H1 (cell line): Measurements from ENCODE around the gene CHMP1B. TPM values are rescaled to one million over a fixed set of nuclear protein-coding genes. Genes with fewer than 3 reads are reported as not detected.

Source experiments
- CBX5 ChIP-seq: fragments of 300-800, 300-1000 bp; sonication (generic); IDR thresholded peaks from 2 replicates; pipeline ENCODE4 v1.7.1; 2016; ENCODE audit warnings: antibody characterized with exemption, low read length, low read depth
- CBX8 ChIP-seq: fragments of 300-800, 300-1000 bp; sonication (generic); IDR thresholded peaks from 2 replicates; pipeline ENCODE4 v1.7.1; 2016; ENCODE audit warnings: low read depth, low read length, borderline replicate concordance
- CTBP2 ChIP-seq: IDR thresholded peaks from 2 replicates; pipeline ENCODE4 v1.7.0; 2011; ENCODE audit warnings: borderline replicate concordance, mild to moderate bottlenecking, moderate library complexity, mixed read lengths, low read length; ENCODE audit not compliant: insufficient read depth, insufficient read length
- EP300 ChIP-seq, 2 experiments: IDR thresholded peaks; 1 replicate in 1 of 2; 2 replicates in 1 of 2; pipeline ENCODE4 v1.6.1; 2011 to 2012; ENCODE audit warnings: low read depth in 2 of 2, low read length in 2 of 2, mild to moderate bottlenecking in 2 of 2, borderline replicate concordance in 1 of 2, inconsistent platforms in 1 of 2, moderate library complexity in 1 of 2
- FOSL1 ChIP-seq: IDR thresholded peaks from 2 replicates; pipeline ENCODE4 v1.6.1; 2011; ENCODE audit warnings: mild to moderate bottlenecking, low read depth, low read length, moderate library complexity; ENCODE audit not compliant: insufficient read depth
- MAFK ChIP-seq: IDR thresholded peaks from 2 replicates; pipeline ENCODE4 v1.6.1; 2012; ENCODE audit warnings: low read depth, mild to moderate bottlenecking, improper control_type of control experiment, low read length
- RAD21 ChIP-seq, 2 experiments: IDR thresholded peaks in 1 of 2; conservative IDR thresholded peaks in 1 of 2; 2 replicates each; pipeline ENCODE4 v1.6.1; 2011; ENCODE audit warnings: low read depth in 2 of 2, low read length in 2 of 2, improper control_type of control experiment in 1 of 2, inconsistent platforms in 1 of 2, mild to moderate bottlenecking in 1 of 2, moderate library complexity in 1 of 2
- SUZ12 ChIP-seq: fragments of 200-600 bp; sonication (generic); IDR thresholded peaks from 2 replicates; pipeline ENCODE4 v1.6.1; 2012; ENCODE audit warnings: mild to moderate bottlenecking, inconsistent platforms, low read length, moderate library complexity, mixed read lengths
- ZNF274 ChIP-seq: IDR thresholded peaks from 2 replicates; pipeline ENCODE4 v1.7.0; 2012; ENCODE audit warnings: low read length, borderline replicate concordance; ENCODE audit errors: extremely low read depth
- polyA plus RNA-seq, 7 experiments: library from polyadenylated mRNA; depleted of rRNA in 3 of 7; stranded (reverse) in 5 of 7; unstranded in 2 of 7; fragments of >200 nt in 5 of 7; fragments of 200-250 nt in 2 of 7; gene quantifications; 1 replicate in 5 of 7; 2 replicates in 1 of 7; 4 replicates in 1 of 7; pipeline versions ENCODE4 v1.2.1 to v1.2.3, GENCODE V29; 2011 to 2013; ENCODE audit warnings: missing spikeins in 2 of 7, mixed read lengths in 2 of 7
- total RNA-seq: library from RNA; stranded (reverse); fragmentation: NEBNext Ultra II Directional; extraction: Animal tissue kit (Norgen Biotek cat#: 25700); gene quantifications from 2 replicates; pipeline ENCODE4 v1.2.1, GENCODE V29; 2021

Gene CHMP1B
- total and polyA plus RNA-seq, 2 of the 8 experiments (the other 6 are each of a cell fraction or from before 2014, with no cell fraction given) = 30.5 to 43.2 TPM

DNA sequence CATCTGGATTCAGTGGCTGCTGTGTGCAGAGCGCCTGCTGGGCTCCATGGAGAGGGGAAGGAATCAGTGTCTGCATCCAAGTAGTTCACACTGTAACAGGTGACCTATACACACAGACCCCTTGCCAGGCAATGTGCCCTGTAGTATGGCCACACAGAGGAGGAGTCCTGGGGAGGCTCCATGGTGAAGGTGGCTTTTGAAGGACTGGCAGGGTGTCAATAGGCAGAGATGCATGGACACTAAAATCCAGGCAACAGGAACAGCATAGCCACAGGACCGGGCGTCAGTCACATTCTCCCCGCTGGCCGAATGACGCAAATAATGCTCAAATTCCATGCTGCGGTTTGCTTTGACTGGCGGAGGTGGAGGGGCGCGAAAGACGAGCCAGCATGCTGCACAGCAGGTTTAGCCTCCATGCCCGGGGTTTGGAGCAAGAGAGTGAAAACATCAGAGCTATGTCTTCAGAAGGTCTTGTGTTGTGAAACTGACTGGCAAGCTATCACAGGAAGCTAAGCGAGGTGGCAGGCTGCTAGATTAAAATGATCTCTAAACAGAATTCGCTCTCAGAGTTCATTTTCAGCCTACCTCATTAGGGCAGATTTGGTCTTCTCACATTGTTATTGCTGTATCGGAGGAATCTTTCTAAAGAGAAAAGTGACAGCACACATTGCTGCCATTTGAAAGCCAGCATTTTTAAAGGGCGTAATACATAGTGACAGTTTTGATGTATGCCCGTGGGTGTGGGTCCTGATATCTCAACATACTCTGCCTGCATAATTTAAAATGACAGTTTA, 1.2 kb upstream of the CHMP1B start (continued):
- TF ChIP-seq EP300 (IDR thresholded peaks at IDR 0.05; ENCODE audit: borderline replicate concordance in 1 of 2, low read depth in 2 of 2, low read length in 2 of 2) = no peak
- TF ChIP-seq ZNF274 = no peak
- TF ChIP-seq RAD21 (IDR thresholded peaks at IDR 0.05 in 1 of 2, conservative IDR thresholded peaks at IDR 0.05 in 1 of 2; ENCODE audit: low read depth in 2 of 2, low read length in 2 of 2) = no peak
- TF ChIP-seq MAFK = no peak
- no peak for TF ChIP-seq CBX5
- no peak for TF ChIP-seq FOSL1
- no peak for TF ChIP-seq CBX8
- TF ChIP-seq CTBP2 = no peak
- no peak for TF ChIP-seq SUZ12
